Left ventricle myocardium inferior (tissue), 1 donor: ENCODE results near the gene SLC48A1. TPM values are rescaled to one million over a fixed set of nuclear protein-coding genes. Genes with fewer than 3 reads are reported as not detected.

Source experiments
- DNase-seq: peaks from one replicate; pipeline ENCODE4 v3.0.0-alpha.2; 2020
- H3K27ac ChIP-seq: fragments of 200-600 bp; replicated peaks from 2 replicates; pipeline ENCODE4 v1.8.0; 2021
- H3K27me3 ChIP-seq: fragments of 200-600 bp; 2 replicates; pipeline ENCODE4 v1.8.0; 2021; ENCODE audit warnings: low read depth
- H3K36me3 ChIP-seq: fragments of 200-600 bp; 2 replicates; pipeline ENCODE4 v1.8.0; 2021
- H3K4me1 ChIP-seq: fragments of 200-600 bp; 2 replicates; pipeline ENCODE4 v1.8.0; 2021
- H3K4me3 ChIP-seq: fragments of 200-600 bp; 2 replicates; pipeline ENCODE4 v1.8.0; 2021; ENCODE audit warnings: mild to moderate bottlenecking, moderate library complexity
- H3K9me3 ChIP-seq: fragments of 200-600 bp; replicated peaks from 2 replicates; pipeline ENCODE4 v1.8.0; 2021
- CTCF ChIP-seq: fragments of 200-600 bp; IDR thresholded peaks from 2 replicates; pipeline ENCODE4 v1.8.0; 2021; ENCODE audit warnings: antibody characterized with exemption, mild to moderate bottlenecking, borderline replicate concordance
- intact Hi-C: fragments of 100-400 bp; cut with micrococcal nuclease; formaldehyde crosslinking; loops from one replicate; pipeline ENCODE4 v1.11.0; 2022
- total RNA-seq: library from RNA; stranded (reverse); fragmentation: NEBNext Ultra II Directional; extraction: Animal tissue kit (Norgen Biotek cat#: 25700); gene quantifications from one replicate; pipeline ENCODE4 v1.2.1, GENCODE V29; 2021
- donor health status: DM: no; HTN: yes; CAD: no; lungs with severe emphysema.

SLC48A1 gene
- total RNA-seq, 1 donor from 2014 or later = 25.3 TPM

DNA sequence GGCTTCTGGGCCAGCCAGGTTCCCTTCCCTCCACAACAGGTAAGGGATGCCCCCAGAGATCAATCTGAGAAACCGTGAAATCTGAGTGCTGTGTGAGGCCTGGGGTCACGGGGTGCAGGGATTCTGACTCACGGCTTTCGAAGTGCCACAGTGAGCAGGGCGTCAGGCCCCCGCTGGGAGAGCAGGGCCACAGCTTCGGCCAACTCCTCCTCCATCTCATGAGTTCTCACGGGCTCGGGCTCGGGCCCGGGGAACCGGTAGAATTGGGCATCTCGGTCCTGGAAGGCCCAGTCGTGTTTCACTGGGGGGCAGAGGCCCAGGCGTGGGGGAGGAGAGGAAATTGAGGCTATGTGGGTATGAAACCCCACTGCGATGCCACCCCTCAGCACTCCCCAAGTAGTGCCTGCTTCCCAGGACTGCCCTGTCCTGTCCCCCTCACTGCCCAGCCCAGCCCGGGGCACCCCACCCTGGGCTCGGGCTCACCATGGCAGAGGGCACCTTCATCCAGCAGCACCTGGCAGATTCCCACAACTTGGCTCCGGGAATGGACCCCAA, 22.0 kb upstream of the SLC48A1 start:
- H3K9me3 ChIP-seq = no peaks in the 10 kb centered on the region
- H3K27ac ChIP-seq = peak overlapping the region; percentile 90
- H3K36me3 ChIP-seq = peaks cover 33% of the 10 kb centered on the region
- H3K4me3 ChIP-seq = no peak overlapping the region
- no peak for TF ChIP-seq CTCF
- DNase-seq = no peak
- intact Hi-C loops = no loop called here
- H3K27me3 ChIP-seq = no peaks in the 10 kb centered on the region
- H3K4me1 ChIP-seq = peaks cover 61% of the 10 kb centered on the region

GRCh38 chr12:47751561-47751960, 21.5 kb upstream of the SLC48A1 start:
- no peaks in the 10 kb centered on the region for H3K9me3 ChIP-seq
- peaks cover 27% of the 10 kb centered on the region for H3K36me3 ChIP-seq
- no peak for DNase-seq
- peaks cover 64% of the 10 kb centered on the region for H3K4me1 ChIP-seq
- intact Hi-C loops = no loop called here
- TF ChIP-seq CTCF = no peak
- no peak overlapping the region for H3K4me3 ChIP-seq
- peak overlapping the region; percentile 90 for H3K27ac ChIP-seq
- no peaks in the 10 kb centered on the region for H3K27me3 ChIP-seq

GRCh38 chr12:47752121-47752520, 20.9 kb upstream of the SLC48A1 start:
- no peak for TF ChIP-seq CTCF
- Histone ChIP-seq H3K27ac (peak overlapping the region; percentile 90), H3K9me3 (no peaks in the 10 kb centered on the region), H3K4me1 (peaks cover 64% of the 10 kb centered on the region), H3K27me3 (no peaks in the 10 kb centered on the region), H3K4me3 (no peak overlapping the region), H3K36me3 (peaks cover 25% of the 10 kb centered on the region)
- intact Hi-C loops = no loop called here
- DNase-seq = no peak

DNA sequence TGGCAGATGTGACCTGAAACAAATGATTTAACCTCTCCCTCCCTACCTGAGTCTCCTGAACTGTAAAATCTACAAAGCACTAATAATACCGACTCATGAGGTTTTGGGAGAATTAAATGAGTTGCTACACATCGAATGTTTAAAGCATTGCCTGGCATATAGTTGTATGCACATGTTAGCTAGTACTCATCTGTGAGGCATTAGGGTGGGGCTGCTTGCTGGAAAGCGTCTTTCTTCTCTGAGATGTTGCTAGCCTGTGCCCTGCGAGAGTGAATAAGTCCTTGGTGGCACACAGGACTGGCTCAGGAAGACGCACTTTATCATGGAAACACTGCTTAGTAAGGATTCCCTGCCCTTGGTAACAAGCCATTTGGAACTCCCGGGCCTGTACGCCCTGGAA, 20.5 kb upstream of the SLC48A1 start:
- Histone ChIP-seq H3K4me1 (peaks cover 69% of the 10 kb centered on the region), H3K27ac (peak overlapping the region; percentile 90), H3K9me3 (no peaks in the 10 kb centered on the region), H3K36me3 (peaks cover 22% of the 10 kb centered on the region), H3K4me3 (peak overlapping the region; percentile 71), H3K27me3 (no peaks in the 10 kb centered on the region)
- no peak for DNase-seq
- intact Hi-C loops = no loop called here
- TF ChIP-seq CTCF = no peak

GRCh38 chr12:47753021-47754001, 19.7 kb upstream of the SLC48A1 start:
- peak overlapping the region; percentile 90 for H3K27ac ChIP-seq
- no peaks in the 10 kb centered on the region for H3K9me3 ChIP-seq
- peak overlapping the region; percentile 71 for H3K4me3 ChIP-seq
- peaks cover 76% of the 10 kb centered on the region for H3K4me1 ChIP-seq
- peaks cover 14% of the 10 kb centered on the region for H3K36me3 ChIP-seq
- no peaks in the 10 kb centered on the region for H3K27me3 ChIP-seq
- intact Hi-C loops = no loop called here
- peak; percentile 26 for TF ChIP-seq CTCF
- DNase-seq = peak; percentile 88
